Measurements from ENCODE around the gene FAM107B.
A peak's percentile ranks its signal among the peaks of the same experiment; 100 is the strongest.
"Not testable (repeated sequence)": the region's sequence is repeated elsewhere in the genome, so short reads cannot be mapped to it uniquely, and the experiment has no call there.

The FAM107B gene

GRCh38 chr10:14688189-14688588, 86.5 kb downstream of the FAM107B start:
- not testable (repeated sequence) for DNase-seq

- no peak for DNase-seq
Measured at GRCh38 chr10:14687340-14687739, 87.4 kb downstream of the FAM107B start.

GRCh38 chr10:14686356-14686755, 88.3 kb downstream of the FAM107B start:
- no peak for DNase-seq

GRCh38 chr10:14684354-14684753, 90.3 kb downstream of the FAM107B start:
- no peak for DNase-seq

GRCh38 chr10:14683256-14683655, 91.4 kb downstream of the FAM107B start:
- no peak for DNase-seq

- DNase-seq = no peak
Measured at GRCh38 chr10:14681802-14682201, 92.9 kb downstream of the FAM107B start.

GRCh38 chr10:14681305-14681704, 93.4 kb downstream of the FAM107B start:
- no peak for DNase-seq

GRCh38 chr10:14678637-14679036, 96.1 kb downstream of the FAM107B start:
- no peak for DNase-seq

GRCh38 chr10:14676732-14677131, 98.0 kb downstream of the FAM107B start:
- no peak for DNase-seq

GRCh38 chr10:14674376-14675050, 100.2 kb downstream of the FAM107B start:
- DNase-seq = no peak

- DNase-seq = no peak
Measured at GRCh38 chr10:14673189-14673861, 101.4 kb downstream of the FAM107B start.

- no peak for DNase-seq
Measured at GRCh38 chr10:14671386-14671831, 103.3 kb downstream of the FAM107B start.

GRCh38 chr10:14670551-14671240, 104.0 kb downstream of the FAM107B start:
- no peak for DNase-seq

GRCh38 chr10:14669576-14669975, 105.1 kb downstream of the FAM107B start:
- no peak for DNase-seq

- no peak for DNase-seq
Measured at GRCh38 chr10:14667781-14668180, 106.9 kb downstream of the FAM107B start.

GRCh38 chr10:14667280-14667679, 107.4 kb downstream of the FAM107B start:
- DNase-seq = no peak

GRCh38 chr10:14665865-14666857, 108.5 kb downstream of the FAM107B start:
- no peak for DNase-seq

GRCh38 chr10:14665304-14665703, 109.4 kb downstream of the FAM107B start:
- DNase-seq = peak; percentile 40

GRCh38 chr10:14664345-14664744, 110.4 kb downstream of the FAM107B start:
- DNase-seq = no peak

GRCh38 chr10:14661818-14662217, 112.9 kb downstream of the FAM107B start:
- DNase-seq = no peak

- DNase-seq = no peak
Measured at GRCh38 chr10:14660831-14661230, 113.9 kb downstream of the FAM107B start.

- DNase-seq = no peak
Measured at GRCh38 chr10:14659626-14660196, 115.0 kb downstream of the FAM107B start.
